ENCODE data around the gene PARP3.
A peak's percentile ranks its signal among the peaks of the same experiment; 100 is the strongest.

The PARP3 gene

DNA sequence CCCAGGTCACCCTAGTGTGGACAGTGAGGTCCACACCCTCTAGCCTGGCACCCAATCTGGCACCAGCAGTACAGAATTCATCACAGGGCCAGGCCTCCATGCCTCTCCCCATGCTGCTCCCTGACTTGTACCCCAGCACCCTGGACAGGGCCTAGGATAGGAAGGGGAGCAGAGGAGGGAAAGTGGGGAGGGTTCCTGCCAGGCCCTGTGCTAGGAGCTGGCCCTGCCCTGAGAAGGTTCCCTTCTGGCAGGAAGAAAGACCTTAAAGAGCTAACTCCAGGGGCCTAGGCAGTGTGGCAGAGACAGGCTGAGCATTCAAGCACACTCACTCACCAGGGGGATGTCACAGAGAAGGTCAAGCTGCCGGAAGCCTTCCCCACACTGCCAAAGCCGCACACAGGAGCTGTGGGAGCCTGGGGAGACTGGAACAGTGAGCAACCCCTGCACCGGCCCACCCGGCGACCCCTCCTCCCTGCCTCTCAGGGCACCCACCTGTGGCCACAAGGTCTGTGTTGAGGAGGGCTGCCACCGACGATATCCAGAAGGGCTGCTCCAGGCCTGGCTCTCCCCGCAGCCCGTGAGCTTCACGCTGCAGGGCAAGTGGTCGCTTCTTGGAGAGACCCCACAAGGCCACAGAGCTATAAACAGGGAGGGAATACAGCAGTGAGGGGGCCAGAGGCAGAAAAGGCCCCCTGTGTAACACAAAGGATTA is 7.9 kb upstream of the PARP3 start:
- DNase-seq, result no peak

DNA sequence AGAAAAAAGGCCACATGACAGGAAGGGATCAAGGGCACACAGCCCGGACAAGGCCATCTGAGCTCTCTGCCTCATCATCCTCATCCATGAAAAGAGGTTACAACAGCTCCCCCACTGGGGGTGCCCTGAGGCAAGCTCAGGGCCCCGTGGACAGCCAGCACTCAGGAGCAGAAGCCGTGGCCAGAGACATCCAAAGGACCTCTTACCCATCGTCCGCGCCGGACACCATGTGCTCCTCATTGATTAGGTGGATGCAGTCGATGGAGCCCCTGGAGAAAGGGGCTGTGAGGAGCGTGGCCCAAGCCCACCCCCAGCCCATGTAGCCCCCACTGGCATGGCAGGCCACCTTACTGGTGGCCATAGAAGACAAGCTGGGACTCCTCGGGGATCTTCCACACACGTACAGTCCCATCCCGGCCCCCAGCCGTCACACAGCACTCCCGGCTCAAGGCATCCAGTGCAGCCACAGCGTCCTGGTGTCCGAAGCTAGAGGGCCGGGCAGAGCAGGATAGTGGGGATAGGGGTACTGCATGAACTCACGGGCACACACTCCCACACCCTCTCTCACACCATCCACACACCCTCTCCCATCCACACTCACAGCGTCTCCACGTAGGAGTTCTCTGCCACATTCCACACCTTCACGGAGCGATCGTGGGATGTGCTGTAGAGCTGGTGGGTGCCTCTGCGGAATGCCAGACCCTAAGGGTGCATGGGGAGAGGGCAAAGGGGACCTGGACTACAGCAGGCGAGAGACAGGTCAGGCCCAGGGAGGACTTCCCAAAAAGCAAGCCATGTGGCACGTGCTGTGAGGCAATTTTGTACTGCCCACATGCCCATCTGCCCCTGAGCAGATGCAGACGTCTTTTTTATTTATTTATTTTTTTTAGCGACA is 6.9 kb upstream of the PARP3 start:
- no peak for DNase-seq

DNA sequence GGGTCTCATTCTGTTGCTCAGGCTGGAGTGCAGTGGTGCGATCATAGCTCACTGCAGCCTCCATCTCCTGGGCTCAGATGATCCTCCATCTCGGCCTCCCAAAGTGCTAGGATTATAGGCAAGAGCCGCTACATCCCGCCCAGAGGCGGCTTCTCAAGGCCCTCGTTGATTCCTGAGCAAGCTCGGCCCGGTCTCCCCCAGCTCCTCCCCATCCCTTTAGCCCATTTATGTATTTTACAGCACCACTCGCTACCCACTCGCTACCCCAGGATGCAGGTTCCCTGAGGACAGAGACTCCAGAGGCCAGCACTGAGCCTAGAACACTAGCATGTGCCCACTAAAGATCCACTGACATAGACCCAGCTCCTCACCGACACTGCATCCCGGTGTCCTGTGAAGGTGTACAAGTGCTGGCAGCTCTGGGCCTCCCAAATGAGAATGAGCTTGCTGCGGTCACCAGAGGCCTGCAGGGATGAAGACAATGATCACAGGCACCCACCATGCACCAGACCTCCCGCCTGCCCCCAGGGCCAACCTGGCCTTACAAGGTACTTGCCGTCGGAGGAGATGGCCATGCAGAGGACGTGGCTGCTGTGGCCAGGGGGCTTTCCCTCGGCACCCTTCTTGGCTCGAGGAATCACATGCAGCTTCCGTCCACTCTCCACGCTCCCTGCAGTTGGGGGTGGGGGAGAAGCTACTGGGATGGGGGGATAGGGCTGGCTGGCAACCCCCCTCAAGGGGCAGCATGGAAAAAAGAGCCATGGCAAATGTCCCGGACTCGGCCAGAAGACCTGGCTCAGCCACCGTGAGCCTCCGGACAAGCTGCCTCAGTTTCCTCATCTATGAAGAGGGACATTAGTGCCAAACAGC is 6.0 kb upstream of the PARP3 start:
- no peak for DNase-seq

DNA sequence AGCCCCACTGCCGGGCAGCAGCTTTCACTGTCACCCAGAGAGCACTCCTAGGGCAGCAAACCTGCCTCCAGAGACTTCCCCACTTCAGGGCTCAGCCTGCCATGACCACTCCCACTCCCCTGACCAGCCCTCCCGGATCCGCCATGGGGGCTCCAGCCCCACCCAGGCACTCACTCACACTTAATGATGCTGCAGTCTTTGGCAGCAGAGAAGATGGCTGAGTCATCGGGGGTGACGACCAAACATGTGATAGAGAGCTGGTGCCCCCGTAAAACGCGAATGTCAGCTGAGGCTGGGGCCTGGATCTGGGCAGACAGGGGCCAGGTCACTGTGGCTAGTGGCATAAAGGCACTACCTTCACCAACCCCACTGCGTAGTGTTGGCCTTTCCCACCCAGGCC is 5.1 kb upstream of the PARP3 start:
- DNase-seq, result no peak

DNA sequence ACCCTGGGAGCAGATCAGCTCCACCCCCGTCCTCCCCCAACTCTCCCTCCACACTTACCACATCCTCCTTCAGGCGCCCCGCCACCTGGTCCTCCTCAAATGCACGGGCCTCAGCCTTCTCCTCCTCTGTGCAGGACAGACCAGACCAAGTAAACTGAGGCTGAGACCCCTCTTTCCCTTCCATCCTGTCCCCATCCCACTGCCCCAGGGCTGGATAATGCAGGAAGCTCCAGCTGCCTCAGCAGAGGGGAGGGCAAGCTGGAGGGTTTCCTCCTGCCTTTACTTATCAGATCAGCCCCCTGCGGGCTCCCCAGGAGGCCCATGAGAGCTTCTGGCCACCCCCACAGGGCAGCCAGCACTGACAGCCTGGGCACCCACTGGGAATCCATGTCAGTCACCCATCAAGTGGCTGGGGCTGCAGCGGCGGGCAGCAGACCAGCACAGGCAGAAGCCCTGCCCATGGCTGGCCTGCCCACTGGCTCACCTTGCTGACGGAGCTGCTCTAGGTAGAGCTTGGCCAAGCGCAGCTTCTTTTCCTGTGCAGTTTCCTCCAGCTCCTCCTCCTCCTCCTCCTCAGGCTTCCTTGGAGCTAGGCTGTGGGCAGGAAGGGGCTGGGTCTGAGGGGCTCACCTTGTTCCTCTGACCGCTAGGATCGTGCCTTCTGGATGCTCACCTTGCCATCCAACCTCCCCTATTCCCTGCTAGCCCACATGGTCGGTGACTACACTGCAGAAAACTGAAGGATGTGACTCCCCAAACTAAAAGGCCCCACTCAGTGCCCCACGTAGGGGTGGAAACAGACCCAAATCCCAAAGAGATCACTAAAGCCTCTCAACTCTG is 4.3 kb upstream of the PARP3 start:
- no peak for DNase-seq

DNA sequence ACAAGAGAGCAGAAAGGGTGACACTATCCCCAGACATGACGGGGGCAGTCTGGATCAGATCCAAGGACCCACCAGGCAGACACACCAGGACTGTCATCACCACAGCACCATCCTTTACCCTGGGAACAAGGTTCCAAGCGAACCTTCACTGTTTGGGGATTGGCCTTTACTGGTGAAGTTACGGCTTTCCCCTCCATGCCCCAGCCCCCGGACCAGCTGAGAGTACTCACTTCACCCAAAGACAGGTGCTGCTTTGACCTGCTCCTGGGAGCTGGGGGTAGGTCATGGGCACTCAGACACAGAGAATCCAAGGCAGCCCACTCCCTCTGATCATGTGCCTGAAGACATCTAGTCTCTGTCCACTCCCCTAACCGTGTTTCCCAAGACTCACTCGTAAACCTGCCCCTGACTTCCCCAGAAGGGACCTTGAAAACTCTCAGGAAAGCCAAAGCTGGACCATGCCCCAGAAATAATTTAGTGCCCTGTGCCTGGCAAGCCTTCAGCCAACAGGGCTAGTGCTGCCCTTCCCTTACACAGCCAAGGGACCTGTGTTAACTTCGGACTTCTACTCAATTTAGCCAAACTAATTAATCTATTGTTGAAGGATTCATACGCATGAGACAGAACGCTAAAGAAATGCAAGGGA is 3.3 kb upstream of the PARP3 start:
- no peak for DNase-seq

DNA sequence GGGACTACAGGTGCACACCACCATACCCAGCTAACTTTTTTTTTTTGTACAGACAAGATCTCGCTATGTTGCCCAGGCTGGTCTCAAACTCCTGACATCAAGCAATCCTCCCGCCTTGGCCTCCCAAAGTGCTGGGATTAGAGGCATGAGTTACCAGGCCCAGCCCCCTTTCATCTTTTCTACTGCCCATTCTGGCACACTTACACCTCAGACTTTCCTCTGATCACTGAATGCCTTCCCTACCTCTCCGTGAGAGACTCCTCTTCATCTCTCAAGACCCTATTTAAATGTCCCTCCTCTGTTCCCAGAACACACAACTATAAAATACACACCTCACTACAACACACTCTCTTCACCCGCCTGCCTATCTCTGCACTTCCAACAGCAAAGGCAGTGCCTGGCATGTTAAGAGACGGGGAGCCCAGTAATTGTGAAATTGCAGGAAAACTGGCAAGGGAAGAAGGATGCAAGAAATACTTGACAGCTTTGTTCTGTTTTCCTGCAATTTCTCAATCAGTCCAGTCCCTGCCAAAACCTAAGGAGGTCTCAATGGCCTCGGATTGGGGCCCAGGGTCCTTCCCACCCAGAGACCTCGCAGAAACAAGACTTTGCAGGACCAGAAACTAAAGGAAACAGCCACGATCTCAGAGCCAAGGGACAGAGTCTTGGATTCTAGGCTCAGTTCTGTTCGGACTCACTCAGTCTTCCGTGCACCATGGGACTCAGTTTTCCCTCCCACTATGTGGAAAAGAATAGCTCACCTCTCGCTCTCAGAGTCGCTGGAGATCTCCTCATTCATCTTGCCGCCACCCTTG is 1.3 kb upstream of the PARP3 start:
- DNase-seq, result no peak

DNA sequence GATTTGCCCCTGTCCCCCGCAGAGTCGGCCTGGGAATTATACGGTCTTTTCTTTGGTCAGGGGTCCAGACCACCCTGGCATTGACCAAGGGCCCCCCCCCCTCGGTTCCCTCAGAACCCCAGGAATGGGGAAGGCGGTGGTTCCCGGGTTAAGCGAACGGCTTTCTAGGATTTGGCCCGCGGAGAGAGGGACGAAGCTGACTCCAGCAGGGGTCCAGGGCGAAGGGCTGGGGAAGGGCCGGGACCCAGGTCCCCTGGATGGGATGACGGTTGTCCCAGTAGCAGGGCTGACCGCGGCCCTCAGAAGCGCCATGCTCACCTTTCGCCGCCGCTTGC is 733 bp upstream of the PARP3 start:
- no peak for DNase-seq

DNA sequence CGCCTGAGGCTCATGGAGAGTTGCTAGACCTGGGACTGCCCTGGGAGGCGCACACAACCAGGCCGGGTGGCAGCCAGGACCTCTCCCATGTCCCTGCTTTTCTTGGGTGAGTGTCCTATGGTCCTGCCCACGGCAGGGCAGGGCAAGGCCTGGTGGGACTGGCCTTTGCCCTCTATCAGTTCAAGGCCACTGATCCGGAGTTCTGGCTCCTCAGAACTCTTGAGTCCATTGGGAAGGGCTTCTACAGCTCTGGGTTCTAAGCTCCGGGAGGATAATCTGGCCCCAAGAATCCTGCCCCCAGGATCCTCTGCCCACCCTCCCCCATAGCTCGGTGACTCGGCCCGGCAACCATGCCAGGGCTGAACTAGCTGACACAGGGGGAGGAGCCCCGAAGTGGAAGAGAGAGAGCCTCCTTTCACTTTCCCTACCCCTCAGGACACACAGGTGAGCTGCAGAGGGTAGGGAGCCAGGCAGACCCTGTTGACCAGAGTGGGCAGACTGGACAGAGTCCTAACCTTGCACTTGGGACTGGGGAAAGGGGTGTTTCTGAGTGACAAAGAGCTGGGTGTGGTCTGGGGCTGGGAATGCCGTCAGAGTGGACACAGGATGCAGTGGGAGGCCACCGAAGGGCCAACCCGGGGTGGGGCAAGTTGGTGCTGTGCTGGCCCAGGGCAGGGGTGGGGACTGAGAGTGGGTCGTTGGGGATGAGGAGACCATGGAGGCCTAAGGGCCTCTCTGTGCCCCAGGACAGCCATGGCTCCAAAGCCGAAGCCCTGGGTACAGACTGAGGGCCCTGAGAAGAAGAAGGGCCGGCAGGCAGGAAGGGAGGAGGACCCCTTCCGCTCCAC is 664 bp downstream of the PARP3 start:
- DNase-seq, result peak; percentile 73

DNA sequence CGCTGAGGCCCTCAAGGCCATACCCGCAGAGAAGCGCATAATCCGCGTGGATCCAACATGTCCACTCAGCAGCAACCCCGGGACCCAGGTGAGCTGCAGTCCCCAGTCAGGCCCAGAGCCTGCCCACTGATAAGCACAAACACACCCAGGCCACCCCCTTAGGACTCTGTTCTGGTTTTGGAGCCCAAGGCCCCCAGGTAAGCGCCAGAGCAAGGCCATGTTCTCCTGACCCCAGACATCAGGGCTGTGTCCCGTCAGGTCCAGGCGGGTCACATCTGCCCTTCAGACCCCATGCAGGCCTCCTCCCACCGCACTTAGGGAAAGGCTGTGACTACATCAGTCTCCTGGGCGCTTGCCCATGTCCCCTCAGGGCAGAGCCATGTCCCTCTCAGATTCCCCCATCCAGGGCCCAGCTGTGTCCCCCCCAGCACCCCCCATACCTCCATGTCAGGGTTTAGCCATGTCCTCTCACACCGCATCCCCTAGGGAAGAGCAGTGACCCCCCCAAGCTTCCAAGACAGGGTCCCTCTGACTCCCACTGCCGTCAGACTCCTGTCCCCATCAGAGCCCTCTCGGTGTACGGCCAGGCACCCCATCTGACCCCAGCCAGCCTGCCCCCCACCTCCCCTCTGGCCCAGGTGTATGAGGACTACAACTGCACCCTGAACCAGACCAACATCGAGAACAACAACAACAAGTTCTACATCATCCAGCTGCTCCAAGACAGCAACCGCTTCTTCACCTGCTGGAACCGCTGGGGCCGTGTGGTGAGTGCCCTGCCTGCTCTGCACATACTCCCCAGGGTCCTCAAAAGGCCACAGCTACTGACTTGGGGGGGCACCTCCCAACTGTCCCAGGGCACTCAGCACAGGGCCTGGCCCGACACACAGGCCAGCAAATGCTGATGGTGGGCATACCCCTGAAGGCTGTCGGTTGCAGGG is 1.6 kb downstream of the PARP3 start:
- no peak for DNase-seq

DNA sequence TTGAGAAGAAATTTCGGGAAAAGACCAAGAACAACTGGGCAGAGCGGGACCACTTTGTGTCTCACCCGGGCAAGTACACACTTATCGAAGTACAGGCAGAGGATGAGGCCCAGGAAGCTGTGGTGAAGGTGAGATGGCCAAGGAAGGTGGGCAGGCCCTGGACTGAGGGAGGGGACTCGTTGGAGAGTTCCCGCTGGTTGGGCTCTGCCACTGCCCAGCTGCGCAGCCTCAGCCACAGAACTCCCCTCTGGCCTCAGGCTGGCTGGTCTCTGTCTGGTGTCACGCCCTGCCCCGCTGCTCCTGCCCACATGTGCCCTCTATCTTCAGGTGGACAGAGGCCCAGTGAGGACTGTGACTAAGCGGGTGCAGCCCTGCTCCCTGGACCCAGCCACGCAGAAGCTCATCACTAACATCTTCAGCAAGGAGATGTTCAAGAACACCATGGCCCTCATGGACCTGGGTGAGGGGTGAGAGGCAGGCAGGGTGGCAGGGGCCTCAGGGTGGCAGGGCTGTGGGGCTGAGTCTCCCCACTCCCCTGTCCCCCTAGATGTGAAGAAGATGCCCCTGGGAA is 2.4 kb downstream of the PARP3 start:
- DNase-seq, result no peak

DNA sequence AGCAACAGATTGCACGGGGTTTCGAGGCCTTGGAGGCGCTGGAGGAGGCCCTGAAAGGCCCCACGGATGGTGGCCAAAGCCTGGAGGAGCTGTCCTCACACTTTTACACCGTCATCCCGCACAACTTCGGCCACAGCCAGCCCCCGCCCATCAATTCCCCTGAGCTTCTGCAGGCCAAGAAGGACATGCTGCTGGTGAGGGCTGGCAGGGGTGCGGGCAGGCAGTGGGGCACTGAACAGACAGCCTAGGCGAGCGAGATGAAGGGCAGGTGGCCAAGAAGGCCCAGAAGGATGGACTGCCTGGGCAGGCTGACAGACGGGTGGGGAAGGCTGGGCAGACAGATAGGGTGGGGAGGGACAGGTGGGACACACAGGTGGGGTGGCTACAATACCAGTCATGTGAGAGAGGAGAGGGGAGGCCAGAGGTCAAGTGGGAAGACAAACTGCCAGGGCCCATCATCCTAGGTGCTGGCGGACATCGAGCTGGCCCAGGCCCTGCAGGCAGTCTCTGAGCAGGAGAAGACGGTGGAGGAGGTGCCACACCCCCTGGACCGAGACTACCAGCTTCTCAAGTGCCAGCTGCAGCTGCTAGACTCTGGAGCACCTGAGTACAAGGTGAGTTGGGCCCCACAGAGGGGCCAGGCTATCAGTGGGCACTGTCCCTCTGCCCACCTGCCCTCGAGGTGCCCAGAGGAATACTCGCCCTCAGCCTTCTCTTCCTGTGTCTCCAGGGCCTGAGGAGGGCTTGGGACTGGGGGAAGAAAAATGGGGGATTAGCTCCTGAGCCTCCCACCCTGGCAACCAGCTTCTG is 3.1 kb downstream of the PARP3 start:
- DNase-seq, result no peak

DNA sequence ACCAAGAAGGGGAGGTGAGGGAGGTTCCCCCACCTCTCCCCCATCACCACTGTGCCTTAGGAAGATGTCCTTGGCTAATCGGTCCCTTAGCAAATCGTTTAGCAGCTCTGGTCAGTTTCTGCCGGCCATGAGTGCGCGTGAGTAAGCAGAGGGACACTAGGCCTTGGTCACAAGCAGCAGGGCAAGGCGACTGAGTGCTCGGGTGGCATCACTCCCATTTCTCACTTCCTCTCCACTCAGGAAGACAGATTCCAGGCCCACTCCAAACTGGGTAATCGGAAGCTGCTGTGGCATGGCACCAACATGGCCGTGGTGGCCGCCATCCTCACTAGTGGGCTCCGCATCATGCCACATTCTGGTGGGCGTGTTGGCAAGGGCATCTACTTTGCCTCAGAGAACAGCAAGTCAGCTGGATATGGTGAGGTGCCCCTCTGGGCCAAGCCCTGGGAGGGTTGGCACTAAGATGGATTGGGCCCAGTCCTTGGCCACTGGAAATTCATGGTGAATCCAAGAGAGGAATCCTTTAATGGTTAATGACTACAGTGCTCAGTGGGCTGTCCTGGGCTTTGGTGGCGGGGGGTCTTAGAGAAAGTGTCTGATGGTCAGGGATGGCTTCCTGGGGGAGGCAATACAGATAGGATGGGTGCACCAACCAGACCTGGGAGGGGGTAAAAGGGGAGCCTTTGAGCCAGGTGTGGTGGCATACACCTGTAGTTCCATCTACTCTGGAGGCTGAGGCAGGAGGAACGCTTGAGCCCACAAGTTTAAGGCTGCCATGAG is 4.0 kb downstream of the PARP3 start:
- no peak for DNase-seq

DNA sequence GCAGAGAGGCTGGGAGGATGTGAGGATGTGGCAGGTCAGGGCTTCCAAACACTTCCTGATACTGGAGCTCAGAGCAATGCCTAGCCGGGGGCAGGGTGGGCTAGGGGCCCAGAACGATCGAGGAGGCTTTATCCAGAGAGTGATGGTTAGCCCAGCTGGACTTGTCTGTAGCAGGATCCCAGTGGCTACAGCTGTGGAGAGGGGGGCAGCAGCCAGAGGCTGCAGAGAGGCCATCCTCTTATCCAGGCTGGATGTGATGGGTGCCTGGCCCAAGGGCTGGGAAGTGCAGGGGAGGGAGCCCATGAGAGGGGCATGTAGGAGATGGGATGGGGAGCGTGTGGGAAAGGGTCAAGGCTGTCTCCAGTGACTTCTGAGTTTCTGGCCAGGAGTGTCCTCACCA is 4.6 kb downstream of the PARP3 start:
- no peak for DNase-seq

DNA sequence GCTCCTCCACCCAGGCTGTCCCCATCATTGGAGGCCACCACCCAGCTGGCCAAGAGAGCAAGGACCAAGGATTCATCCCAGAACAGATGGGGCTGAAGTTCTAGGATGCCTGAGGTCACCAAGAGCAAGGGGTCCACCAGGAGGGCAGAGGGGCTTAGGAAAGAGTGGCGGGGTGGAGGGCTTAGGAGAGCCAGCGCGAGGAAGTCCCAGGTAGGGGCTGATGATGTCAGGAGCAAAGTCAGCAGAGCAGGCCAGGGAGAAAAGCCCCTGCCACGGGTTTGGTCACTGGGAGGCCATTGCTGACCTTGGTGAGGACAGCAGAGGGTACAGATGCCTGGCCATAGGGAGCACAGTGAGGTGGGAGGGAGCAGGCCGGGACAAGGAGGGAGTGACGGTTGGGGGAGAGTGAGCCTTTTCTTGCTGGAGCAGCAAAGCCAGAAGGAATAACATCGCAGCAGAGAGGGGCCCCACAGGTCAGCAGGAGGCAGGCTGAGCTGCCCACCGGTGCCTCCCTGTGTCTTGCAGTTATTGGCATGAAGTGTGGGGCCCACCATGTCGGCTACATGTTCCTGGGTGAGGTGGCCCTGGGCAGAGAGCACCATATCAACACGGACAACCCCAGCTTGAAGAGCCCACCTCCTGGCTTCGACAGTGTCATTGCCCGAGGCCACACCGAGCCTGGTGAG is 5.2 kb downstream of the PARP3 start:
- DNase-seq, result no peak

DNA sequence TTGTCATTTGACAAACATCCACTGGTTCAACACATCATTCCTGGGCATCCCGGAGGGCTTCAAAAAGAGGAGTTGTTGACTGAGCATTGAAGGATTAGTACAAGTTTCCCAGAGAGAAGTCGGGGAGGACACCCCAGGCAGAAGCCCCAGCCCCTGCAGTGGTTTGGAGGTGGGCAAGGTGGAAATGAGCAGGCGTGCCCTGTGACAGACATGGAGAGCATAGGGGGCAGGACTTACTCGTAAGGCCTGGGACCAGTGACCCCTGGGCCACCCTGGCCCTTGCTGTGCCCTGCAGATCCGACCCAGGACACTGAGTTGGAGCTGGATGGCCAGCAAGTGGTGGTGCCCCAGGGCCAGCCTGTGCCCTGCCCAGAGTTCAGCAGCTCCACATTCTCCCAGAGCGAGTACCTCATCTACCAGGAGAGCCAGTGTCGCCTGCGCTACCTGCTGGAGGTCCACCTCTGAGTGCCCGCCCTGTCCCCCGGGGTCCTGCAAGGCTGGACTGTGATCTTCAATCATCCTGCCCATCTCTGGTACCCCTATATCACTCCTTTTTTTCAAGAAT is 5.9 kb downstream of the PARP3 start:
- no peak for DNase-seq
